ENCODE measurements around the gene TIGD1.

GRCh38 chr2:232563580-232563979, 13.2 kb upstream of the TIGD1 start:
- TF ChIP-seq, protein P1, sequence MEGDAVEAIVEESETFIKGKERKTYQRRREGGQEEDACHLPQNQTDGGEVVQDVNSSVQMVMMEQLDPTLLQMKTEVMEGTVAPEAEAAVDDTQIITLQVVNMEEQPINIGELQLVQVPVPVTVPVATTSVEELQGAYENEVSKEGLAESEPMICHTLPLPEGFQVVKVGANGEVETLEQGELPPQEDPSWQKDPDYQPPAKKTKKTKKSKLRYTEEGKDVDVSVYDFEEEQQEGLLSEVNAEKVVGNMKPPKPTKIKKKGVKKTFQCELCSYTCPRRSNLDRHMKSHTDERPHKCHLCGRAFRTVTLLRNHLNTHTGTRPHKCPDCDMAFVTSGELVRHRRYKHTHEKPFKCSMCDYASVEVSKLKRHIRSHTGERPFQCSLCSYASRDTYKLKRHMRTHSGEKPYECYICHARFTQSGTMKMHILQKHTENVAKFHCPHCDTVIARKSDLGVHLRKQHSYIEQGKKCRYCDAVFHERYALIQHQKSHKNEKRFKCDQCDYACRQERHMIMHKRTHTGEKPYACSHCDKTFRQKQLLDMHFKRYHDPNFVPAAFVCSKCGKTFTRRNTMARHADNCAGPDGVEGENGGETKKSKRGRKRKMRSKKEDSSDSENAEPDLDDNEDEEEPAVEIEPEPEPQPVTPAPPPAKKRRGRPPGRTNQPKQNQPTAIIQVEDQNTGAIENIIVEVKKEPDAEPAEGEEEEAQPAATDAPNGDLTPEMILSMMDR (conservative IDR thresholded peaks at IDR 0.05; ENCODE audit: low read depth in 2 of 2), result no peak
- TF ChIP-seq, protein P2, sequence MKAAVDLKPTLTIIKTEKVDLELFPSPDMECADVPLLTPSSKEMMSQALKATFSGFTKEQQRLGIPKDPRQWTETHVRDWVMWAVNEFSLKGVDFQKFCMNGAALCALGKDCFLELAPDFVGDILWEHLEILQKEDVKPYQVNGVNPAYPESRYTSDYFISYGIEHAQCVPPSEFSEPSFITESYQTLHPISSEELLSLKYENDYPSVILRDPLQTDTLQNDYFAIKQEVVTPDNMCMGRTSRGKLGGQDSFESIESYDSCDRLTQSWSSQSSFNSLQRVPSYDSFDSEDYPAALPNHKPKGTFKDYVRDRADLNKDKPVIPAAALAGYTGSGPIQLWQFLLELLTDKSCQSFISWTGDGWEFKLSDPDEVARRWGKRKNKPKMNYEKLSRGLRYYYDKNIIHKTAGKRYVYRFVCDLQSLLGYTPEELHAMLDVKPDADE (IDR thresholded peaks at IDR 0.05), result no peak

Measured in GM23338 (cell line).